Mucosa of descending colon (tissue), 3 donors: ENCODE results near the gene KDM3B. TPM values are rescaled to one million over a fixed set of nuclear protein-coding genes. Genes with fewer than 3 reads are reported as not detected.

ENCODE experiments used
- ATAC-seq: fragments of 200-7000 bp; cut with Tn5 transposase; one replicate; pipeline ENCODE4 v1.9.1; 2020; ENCODE audit warnings: mild to moderate bottlenecking, moderate library complexity
- DNase-seq, 3 donors: peaks; one replicate each; pipeline ENCODE4 v3.0.0-alpha.2; 2020
- H3K36me3 ChIP-seq: fragments of 200-600 bp; one replicate; pipeline ENCODE4 v1.8.0; 2021; ENCODE audit warnings: low read depth, mild to moderate bottlenecking
- H3K4me1 ChIP-seq: fragments of 200-600 bp; one replicate; pipeline ENCODE4 v1.8.0; 2021; ENCODE audit warnings: low read depth, mild to moderate bottlenecking
- H3K4me3 ChIP-seq: fragments of 200-600 bp; one replicate; pipeline ENCODE4 v1.8.0; 2021; ENCODE audit warnings: mild to moderate bottlenecking
- H3K9me3 ChIP-seq: fragments of 200-600 bp; one replicate; pipeline ENCODE4 v1.8.0; 2021; ENCODE audit warnings: mild to moderate bottlenecking
- intact Hi-C, 2 donors: fragments of 100-400 bp; cut with DNase I in 1 of 2; cut with micrococcal nuclease in 1 of 2; formaldehyde crosslinking; loops; one replicate each; pipeline versions ENCODE4 v1.11.0 to v1.11.1; 2022; cut with DNase I, micrococcal nuclease
- total RNA-seq, 3 donors: library from RNA; stranded (reverse); fragmentation: NEBNext Ultra II Directional in 2 of 3; extraction: Animal tissue kit (Norgen Biotek cat#: 25700) in 2 of 3; gene quantifications; one replicate each; pipeline versions ENCODE4 v1.2.1 to v1.2.4, GENCODE V29; 2021 to 2023
- TF ChIP-seq, protein P1 (sequence below): fragments of 200-600 bp; IDR thresholded peaks from one replicate; pipeline ENCODE4 v1.8.0; 2022; ENCODE audit warnings: antibody characterized with exemption, mild to moderate bottlenecking
- donor health status: DM: no; HTN: no; CAD: no; lungs with moderate emphysema.
- donor health status: DM: no; HTN: no; CAD: no.
- donor health status: DM: no; HTN: yes; CAD: no.

Gene KDM3B
- total RNA-seq, 3 donors from 2014 or later = 56.6 to 84.3 (median 71.7) TPM

GRCh38 chr5:138336952-138337684 lies 15.4 kb upstream of the KDM3B start:
- H3K4me3 ChIP-seq = peak overlapping the region; percentile 56
- no peaks in the 10 kb centered on the region for H3K9me3 ChIP-seq
- H3K4me1 ChIP-seq = peaks cover 5% of the 10 kb centered on the region
- TF ChIP-seq, protein P1, sequence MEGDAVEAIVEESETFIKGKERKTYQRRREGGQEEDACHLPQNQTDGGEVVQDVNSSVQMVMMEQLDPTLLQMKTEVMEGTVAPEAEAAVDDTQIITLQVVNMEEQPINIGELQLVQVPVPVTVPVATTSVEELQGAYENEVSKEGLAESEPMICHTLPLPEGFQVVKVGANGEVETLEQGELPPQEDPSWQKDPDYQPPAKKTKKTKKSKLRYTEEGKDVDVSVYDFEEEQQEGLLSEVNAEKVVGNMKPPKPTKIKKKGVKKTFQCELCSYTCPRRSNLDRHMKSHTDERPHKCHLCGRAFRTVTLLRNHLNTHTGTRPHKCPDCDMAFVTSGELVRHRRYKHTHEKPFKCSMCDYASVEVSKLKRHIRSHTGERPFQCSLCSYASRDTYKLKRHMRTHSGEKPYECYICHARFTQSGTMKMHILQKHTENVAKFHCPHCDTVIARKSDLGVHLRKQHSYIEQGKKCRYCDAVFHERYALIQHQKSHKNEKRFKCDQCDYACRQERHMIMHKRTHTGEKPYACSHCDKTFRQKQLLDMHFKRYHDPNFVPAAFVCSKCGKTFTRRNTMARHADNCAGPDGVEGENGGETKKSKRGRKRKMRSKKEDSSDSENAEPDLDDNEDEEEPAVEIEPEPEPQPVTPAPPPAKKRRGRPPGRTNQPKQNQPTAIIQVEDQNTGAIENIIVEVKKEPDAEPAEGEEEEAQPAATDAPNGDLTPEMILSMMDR = no peak
- ATAC-seq = peak; percentile 51
- no peaks in the 10 kb centered on the region for H3K36me3 ChIP-seq
- peak in 2 of 3 donors; percentile 73 to 81 for DNase-seq
- intact Hi-C loops = no loop called here

DNA sequence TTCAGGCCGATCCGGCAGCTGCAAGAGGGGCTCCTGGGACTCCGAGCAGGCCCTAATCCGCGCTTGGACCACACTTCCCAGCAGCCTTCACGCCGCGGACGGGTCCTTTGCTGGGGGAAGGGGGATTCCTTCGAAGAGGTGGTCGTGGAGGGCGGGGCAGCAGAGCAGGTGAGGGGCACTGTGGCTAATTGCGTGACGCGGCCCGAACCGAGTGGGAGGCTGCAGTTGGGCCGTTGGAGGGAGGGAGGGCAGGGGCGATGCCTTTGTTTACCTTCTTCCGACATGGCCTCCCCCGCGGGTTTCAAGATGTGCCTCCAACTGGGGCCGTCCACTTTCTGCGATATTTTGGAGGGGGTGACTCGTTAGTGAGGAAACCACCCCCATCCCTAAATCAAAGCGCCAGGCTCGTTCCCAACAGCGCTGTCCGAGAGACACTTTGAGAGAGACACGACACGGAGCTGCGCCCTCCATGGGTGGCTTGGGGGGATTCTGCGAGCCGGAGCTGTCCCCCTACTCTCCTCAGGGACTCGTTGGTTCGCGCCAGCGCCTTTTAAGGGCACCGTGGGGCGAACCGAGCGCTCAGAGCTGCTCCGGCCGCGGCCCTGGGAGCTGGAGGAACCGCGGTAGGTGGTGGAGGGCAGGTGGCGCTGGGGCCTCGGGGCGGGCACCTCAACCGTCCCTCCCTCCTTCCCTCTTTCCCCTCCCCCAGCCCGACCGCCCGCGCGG lies 14.6 kb upstream of the KDM3B start, which contains the start of gene FAM53C:
FAM53C (plus strand) TSS at position 582 of the 726 bp plus-strand sequence. CDS start 3,070 bp downstream, outside the sequence.
- intact Hi-C loops = no loop called here
- TF ChIP-seq, protein P1 = no peak
- DNase-seq = peak; percentile 91 to 96 (median 94)

GRCh38 chr5:138338411-138339090 lies 13.9 kb upstream of the KDM3B start:
- Histone ChIP-seq H3K4me1 (peaks cover 5% of the 10 kb centered on the region), H3K9me3 (no peaks in the 10 kb centered on the region), H3K4me3 (peak overlapping the region; percentile 56), H3K36me3 (no peaks in the 10 kb centered on the region)
- intact Hi-C loops = no loop called here
- peak; percentile 9 for ATAC-seq
- peak in 1 of 3 donors; percentile 14 for DNase-seq
- TF ChIP-seq, protein P1 = no peak

More for the DNA sequence above, 14.6 kb upstream of the KDM3B start, which contains the start of gene FAM53C:
- peak; percentile 96 for ATAC-seq
- Histone ChIP-seq H3K4me1 (peaks cover 5% of the 10 kb centered on the region), H3K9me3 (no peaks in the 10 kb centered on the region), H3K36me3 (no peaks in the 10 kb centered on the region), H3K4me3 (peak within 1 kb of the TSS; percentile 56)

GRCh38 chr5:138339091-138339456 lies 13.4 kb upstream of the KDM3B start:
- H3K4me3 ChIP-seq = no peak overlapping the region
- peaks cover 5% of the 10 kb centered on the region for H3K4me1 ChIP-seq
- DNase-seq (no peak), ATAC-seq (no peak)
- intact Hi-C loops = no loop called here
- no peaks in the 10 kb centered on the region for H3K9me3 ChIP-seq
- TF ChIP-seq, protein P1 = no peak
- H3K36me3 ChIP-seq = no peaks in the 10 kb centered on the region

GRCh38 chr5:138339464-138339863 lies 13.0 kb upstream of the KDM3B start:
- H3K4me1 ChIP-seq = peaks cover 5% of the 10 kb centered on the region
- ATAC-seq = no peak

More at GRCh38 chr5:138339464-138339863, 13.0 kb upstream of the KDM3B start:
- Histone ChIP-seq H3K36me3 (no peaks in the 10 kb centered on the region), H3K9me3 (no peaks in the 10 kb centered on the region), H3K4me3 (no peak overlapping the region)
- DNase-seq = no peak
- TF ChIP-seq, protein P1 = no peak
- intact Hi-C loops = no loop called here
